Putamen (tissue), 1 donor: Measurements from ENCODE around the gene COX6A1.
A peak's percentile ranks its signal among the peaks of the same experiment; 100 is the strongest.

ENCODE experiments used
- DNase-seq: peaks from one replicate; pipeline ENCODE4 v3.0.0-alpha.2; 2016; ENCODE audit warnings: low spot score

COX6A1 gene

DNA sequence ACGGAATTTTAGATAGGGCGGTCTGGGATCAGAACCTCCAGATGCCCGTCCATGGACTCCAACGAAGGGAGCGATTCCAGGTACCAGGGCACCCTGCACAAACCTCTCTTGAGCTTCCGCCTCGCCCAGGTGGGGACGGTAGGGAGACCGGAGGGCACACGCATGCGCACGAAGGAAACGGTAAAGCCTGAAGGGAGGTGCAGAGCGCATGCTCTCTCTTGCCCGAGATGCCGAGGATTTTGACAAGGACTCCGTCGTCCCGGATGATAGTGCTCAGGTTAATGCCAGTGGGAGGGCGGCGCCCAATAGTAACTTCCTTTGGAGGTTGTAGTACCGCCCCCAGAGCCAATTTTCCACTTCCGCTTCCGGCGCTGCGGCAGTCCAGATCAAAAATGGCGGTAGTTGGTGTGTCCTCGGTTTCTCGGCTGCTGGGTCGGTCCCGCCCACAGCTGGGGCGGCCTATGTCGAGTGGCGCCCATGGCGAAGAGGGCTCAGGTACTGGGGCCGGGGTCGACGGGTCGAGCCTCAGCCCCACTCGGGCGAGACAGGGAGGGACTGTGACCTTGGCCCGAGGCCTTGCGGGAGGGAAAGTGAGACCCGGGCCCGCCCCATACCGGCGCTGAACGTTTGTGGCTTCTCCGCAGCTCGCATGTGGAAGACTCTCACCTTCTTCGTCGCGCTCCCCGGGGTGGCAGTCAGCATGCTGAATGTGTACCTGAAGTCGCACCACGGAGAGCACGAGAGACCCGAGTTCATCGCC lies at the start of gene COX6A1:
COX6A1 (plus strand) TSS at position 379 of the 760 bp plus-strand sequence; CDS start at position 393, 14 bp downstream.
- DNase-seq = peak; percentile 95

DNA sequence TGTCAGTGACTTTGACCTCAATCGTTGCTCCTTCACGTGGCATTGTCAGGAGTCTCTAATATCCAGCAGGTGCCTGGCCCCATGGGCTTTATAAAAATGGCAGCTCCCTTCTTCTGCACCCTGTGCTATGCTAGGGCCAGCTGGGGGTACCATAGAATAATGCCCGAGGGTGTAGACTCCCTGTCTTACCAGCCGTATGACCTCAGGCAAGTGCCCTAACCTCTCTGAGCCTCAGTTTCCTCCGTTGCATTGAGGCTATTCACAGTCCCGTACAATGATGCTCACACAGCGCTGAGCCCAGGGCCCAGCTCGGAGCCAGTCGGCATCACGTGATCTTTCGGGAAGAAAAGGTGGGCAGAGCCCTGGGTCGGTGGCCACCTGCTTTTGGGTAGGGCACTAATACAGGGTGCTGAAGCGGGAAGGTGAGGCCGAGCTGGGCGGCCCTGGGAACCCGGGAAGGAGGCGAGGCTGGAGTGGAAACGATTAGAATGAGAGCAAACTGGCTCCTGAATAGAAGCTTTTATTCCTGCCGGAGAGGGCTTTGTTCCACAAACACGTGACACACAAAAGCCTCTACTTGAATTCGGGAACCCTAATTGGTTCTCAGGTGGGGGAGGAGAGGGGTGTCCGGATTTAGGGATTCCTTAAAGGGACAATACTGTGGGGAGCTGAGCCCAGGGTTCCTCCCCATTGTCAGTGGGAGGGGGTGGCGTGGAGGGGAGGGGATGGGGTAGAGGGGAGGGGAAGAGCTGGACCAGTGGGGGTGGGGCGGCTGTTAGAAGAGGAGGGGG lies 49.0 kb upstream of the COX6A1 start:
- DNase-seq = no peak

DNA sequence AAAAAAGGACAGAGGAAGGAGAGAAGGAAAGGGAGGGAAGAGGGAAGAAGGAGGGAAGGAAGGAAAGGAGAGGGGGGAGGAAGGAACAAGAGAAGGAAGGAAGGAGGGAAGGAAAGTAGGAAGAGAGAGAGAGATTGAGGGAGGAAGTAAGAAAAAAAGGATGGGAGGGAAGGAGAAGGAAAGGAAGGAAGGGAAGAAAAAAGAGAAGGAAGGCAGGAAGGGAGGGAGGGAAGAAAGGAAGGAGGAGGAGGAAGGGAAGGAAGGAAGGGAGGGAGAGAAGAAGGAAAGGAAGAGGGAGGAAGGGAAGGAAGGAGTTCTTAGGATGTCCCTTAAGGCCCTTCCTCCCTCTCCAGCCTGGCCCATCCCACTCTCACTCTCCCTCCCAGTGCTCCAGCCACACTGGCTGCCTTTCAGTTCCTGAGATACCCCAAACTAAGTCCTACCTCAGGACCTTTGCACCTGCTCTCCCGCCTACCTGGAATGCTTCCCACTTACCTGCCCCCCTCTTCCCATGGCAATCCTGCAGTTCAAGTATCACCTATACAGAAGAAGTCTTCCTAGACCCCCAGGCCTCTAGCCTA lies 47.3 kb upstream of the COX6A1 start:
- no peak for DNase-seq

DNA sequence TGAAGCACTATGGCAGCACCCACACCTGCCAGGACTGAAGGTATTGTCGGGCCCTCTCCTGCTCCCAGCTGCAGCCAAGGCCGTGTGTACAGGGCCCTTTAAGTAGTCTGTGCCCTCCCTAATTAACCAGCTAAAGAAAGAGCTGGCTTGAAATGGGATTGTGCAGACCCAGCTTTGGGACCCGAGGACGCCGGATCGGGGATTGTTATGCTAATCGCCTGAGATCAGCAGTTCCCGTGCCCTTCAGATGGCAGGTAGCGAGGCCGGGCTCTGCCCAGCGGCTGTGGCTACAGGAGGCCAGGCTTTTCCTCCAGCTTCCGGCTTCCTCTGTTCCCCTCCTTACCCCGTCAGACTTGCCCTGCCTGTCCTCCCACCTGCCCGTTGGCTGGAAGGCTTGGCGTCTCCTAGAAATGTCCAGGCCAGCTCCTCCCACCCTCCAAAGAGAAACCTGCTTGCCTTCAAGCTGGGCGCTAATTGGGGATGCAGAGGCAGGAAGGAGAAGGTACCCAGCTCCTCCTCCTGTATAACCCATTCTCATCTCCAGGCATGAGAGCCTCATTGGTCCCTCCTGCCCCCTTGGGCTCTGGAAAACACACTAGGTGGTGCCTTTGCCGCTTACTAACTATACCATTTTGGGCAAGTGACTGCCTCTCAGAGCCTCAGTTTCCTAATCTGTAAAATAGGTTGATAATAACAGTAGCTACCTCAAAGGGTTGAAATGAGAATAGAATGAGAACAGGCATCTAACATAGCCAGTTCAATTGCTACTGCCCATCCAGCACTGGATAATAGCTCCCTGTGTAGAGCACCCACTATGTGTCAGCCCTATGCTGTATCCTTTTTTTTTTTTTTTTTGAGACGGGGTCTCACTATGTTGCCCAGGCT lies 43.2 kb upstream of the COX6A1 start:
- DNase-seq = no peak

DNA sequence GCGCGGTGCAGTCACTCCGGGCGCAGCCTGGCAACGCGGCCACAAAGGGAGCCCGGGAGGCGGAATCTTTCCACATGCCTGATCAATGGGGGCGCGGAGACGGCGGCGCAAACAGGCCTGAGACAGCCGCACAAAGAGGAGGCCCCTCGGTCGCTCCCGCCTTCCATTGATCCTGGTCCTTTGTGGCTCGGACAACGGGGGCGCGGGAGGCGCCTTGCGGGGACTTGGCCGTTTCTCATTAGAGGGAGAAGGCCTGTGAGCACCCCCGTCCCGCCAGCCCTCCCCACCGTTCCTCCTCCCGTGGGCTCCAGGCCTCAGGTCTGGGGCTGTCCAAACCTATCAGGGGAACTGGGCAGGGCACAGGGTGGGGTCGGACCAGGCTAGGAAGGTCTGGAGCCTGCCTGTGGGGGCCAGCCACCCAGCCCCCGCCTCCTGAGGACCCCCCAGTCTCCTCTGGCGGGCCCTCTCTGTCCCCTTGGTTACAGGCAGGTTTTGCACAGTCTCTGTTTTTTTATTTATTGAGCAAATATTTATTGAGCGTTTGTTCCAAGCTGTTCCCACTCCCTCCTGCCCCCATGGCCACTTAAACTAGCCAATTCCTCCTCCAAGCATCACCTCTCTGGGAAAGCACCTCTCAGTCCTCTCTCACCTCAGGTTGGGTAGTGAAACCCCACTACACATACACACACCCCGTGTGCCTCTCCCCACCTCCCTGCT lies 39.9 kb upstream of the COX6A1 start:
- peak; percentile 23 for DNase-seq

DNA sequence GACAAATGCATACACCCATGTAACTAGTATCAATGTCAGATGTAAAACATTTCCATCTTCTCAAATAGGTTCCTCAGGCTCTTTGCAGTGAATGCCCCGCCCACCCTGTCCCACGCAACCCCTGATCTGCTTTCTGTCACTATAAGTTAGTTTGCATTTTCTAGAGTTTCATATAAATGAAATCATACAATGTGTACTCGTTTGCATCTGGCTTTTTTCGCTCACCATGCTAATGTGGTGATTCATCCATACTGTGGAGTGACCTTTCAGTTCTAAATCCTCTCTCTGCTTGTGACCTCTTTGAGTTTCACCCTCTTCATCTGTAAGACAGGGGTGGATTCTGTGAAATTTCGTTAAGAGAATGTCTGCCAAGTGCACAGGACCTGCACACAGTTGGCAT lies 38.4 kb upstream of the COX6A1 start:
- no peak for DNase-seq

DNA sequence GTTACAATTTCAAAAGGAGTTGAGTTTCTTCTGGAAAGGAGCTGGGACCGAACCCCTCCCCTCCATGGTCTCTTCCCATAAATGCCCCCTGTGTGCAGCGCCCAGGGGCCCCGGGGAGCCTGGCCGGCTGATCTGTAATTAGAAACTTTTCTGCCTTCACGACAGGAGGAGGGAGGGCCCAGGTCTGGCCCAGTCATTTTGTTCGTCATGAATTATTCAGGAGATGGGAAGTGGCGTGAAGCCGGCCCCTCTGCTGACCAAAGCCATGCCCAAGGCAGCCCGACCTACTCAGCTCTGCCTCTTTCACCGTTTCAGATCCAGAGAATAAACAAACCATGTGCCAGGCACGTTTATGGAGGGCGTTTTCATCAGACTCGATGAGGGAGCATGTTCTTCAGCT lies 35.7 kb upstream of the COX6A1 start:
- DNase-seq = peak; percentile 9

DNA sequence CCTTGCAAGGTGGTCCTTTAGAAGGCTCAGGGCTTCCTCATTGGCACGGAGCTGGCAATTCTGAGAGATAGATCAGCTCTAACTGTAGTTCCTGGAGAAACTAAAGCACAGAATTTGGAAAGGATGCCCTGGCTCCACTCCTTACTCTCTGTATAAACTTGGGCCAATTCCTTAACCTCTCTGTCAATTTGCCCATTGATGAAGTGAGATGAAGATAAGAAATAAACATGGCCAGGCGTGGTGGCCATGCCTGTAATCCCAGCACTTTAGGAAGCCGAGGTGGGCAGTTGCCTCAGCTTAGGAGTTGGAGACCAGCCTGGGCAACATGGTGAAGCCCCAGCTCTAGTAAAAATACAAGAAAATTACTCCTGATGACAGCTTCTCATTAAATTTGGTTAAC lies 34.0 kb upstream of the COX6A1 start:
- no peak for DNase-seq

DNA sequence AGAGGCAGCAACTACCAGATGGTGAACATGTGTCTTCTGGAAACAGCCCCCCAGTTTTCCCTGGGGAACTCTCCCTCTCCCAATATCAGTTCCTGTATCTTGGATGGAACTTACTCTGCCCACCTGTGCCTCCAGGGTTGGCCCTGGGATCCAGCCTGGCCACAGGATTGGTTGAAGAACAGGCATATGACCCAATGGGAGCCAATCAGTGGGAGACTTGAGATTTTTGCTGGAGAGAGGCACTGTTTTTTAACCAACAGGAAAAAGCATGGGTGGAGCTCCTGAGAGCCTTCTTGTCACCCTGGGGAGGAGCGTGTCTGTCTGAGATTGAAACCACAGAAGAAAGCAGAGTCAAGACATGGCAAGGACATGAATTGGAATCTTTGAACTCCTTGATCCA lies 33.6 kb upstream of the COX6A1 start:
- no peak for DNase-seq

DNA sequence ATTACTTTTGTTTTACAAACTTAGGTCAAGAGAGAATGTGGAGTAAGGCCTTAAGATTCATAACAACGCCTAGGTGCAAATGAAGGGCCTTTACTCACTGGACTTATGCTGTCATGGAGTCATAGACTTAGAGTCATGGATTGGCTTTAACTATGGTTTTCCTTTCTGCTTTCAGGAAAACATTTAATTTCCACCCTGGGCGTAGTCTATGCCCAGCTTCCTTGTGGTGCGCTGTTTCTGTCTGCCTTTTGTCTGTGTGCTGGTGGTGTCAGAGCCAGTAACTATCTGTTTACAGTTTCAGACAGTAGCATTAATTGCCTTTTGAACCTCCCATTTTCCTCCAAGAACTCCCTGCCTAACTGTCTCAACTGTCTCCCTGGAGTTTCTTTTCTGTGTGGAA lies 31.8 kb upstream of the COX6A1 start:
- DNase-seq = no peak

DNA sequence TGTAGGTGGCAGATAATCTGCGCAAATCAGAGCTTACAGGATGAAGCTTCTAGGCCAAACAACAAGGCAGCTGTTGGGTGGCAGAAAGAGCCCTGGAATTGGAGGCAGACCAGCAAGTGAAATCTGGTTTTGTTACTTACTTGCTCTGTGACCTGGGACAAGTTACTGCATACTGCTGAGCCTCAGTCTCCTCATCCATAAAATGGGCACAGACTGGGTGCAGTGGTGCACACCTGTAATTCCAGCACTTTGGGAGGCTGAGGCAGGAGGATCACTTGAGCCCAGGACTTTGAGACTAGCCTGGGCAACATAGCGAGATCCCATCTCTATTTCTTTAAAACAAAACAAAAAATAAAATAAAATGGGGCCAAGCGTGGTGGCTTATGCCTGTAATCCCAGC lies 31.4 kb upstream of the COX6A1 start:
- no peak for DNase-seq

DNA sequence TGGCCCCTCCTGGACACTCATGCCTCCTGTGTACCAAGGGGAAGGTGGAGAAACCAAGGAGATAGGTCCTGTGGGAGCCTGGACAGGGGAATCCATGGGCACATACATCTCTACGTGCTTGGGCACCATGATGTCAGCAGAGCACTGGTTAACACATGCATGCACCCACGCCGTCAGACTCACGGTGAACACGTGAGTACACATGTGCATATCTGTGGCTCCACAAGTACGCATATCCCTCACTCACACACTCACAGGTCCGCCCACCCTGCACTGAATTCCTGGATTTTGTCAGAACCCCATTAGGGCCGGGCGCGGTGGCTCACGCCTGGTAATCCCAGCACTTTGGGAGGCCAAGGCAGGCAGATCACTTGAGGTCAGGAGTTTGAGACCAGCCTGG lies 29.1 kb upstream of the COX6A1 start:
- no peak for DNase-seq

DNA sequence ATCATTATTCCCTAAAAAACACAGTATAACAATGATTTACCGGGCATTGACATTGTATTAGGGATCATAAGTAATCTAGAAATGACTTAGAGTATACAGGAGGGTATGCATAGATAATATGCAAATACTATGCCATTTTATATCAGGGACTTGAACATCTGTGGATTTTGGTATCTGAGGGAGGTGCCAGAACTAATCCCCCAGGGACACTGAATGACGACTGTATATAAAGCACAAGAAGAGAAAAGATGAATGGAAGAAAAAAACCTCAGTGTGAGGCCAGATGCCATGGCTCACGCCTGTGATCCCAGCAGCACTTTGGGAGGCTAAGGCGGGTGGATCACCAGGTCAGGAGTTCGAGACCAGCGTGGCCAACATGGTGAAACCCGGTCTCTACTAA lies 25.5 kb upstream of the COX6A1 start:
- DNase-seq = no peak

DNA sequence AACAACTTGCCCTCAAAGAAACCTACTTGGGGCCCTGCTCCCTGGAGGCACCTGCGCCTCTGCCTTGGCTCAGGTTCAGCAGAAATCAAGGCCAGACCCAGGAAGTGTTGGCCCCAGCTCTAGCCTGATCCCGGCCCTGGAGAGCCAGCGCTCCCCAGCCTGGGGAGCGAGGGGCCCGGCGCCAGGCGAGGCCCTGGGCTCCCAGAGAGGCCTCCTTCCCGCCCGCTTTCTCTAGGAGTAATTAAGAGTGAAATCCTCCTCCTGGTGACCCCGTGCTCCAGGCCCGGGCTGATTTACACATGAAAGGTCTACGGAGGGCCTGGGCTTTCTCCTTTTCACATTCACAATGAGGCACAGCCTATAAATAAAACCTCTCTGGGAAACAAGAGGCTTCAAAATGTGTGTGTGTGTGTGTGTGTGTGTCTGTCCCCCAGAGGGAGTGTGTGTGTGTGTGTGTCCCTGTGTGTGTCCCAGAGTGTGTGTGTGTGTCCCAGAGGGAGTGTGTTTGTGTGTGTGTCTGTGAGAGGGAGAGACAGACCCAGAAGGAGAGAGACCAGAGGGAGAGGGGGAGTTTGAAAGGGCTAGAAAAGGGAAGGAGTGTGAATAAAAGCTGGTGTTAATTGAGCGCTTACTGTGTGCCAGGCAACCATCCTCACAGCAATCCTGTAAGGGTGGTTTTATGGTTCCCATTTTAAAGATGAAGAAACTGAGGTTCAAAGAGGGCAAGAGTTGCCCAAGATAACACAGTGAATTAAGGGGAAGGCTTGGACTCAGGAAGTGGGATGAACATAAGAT lies 23.8 kb upstream of the COX6A1 start:
- peak; percentile 57 for DNase-seq

DNA sequence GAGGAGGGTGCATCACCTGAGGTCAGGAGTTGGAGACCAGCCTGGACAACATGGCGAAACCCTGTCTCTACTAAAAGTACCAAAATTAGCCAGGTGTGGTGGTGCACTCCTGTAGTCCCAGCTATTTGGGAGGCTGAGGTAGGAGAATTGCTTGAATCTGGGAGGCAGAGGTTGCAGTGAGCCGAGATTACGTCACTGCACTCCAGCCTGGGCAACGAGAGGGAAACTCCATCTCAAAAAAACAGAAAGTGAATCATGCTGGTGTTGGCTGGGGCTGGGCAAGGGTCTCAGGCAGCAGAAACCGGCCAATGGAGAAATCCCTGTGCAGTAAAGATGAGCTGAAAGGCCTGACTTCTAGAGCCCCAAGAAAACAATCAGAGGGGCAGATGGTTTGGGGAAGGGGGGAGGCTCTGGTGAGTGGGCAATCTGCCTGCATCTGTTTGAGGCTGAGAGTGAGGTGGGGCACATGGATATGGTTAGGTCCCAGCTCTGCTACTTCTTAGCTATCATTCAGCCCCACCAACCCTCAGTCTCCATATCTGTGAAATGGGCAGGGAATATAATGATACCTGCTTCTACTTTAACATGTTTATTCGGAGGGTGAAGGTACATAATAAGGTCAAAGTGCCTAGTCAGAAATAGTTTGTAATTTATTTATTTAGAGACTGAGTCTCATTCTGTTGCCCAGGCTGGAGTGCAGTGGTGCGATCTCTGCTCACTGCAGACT lies 21.3 kb upstream of the COX6A1 start:
- DNase-seq = no peak

DNA sequence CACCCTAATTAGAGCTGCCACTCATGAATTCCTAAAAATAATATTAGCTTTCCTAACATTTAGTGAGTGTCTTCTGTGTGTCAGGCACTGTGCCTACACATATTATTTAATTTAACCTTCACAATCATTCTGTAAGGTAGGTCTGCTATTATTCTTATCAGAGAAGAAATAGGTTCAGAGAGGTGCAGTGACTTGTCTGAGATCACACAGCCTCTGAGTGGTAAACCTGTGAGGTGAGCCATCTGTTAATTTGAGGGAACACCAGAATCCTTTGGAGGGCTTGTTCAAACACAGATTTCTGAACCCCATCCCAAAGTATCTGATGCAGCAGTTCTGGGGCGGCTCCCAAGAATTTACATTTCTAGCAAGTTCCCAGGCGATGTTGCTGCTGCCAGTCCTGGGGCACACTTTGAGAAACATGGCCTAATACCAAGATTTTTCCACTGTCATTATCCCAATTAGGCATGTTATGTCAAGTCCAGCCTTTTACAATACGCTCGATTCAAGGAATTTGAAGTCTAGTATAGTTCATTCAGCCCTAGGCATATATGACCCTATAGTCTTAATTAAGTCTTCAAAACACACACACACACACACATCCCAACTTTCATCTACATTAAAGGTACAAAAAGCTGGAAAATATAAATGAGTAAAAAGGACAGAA lies 19.9 kb upstream of the COX6A1 start:
- DNase-seq = no peak

DNA sequence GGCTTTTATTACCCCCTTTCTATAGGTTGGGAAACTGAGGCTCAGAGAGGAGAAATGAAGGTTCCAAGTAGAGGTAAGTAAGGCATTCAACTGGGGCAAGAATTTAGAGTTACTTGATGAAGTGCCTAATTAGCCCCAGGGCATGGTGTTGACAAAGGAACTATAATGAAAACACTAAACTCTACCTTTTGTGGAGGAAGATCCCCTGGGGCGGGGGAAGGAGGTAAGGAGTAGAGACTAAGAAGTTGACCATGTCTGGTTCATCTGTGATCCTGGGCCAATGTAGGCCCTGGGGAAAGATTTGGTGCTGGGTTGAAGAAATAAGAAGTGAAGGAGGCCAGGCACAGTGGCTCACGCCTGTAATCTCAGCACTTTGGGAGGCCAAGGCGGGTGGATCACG lies 16.2 kb upstream of the COX6A1 start:
- no peak for DNase-seq

DNA sequence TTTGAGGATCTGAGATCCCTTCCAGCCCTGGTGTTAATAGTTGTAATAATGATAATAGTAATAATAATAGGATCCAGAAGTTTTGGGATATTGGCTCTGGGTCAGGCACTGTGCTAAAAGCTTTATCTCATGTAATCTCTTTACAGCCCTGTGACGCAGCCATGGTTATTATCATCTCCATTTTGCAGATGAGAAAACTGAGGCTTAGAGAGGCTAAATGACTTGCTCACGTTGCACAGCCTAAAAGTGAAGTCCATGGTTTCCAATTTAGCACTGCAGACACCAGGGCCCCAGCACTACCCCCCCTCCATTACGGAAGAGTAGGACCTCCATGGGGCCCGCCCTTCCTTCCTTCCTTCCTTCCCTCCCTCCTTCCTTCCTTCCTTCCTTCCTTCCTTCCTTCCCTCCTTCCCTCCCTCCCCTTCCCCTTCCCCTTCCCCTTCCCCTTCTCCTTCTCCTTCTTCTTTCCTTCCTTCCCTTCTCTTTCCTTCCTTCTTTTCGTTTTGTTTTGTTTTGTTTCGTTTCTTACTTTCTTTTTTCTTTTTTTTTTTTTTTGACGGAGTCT lies 14.9 kb upstream of the COX6A1 start:
- DNase-seq = no peak

DNA sequence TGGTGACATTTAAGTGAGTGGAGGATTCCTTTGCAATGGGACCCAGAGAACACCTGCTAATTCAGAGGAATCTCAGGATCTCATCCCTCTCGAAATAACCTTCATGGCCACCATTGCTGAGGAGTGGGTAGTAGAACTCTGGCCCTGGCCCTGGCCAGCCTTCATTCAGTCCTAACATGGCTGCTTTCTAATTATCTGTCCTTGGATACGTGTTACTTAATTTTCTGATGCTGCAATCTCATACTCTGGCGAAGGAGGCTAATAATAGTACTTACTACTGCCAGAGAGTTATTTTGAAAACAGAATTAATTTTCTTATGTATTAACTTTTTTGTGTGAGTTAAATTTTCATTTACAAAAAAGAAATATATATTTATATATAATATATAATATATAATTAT lies 12.1 kb upstream of the COX6A1 start:
- DNase-seq = no peak
